Stomach (tissue), 9 donors: ENCODE measurements around the gene FRMPD4. TPM values are rescaled to one million over a fixed set of nuclear protein-coding genes. Genes with fewer than 3 reads are reported as not detected.

ENCODE experiments used
- DNase-seq, 2 donors: peaks; one replicate each; pipeline versions ENCODE4 v3.0.0 to v3.0.0-alpha.2; 2013 to 2019
- H3K27ac ChIP-seq, 5 donors: fragments of 200-600 bp in 4 of 5; sonication (generic) in 4 of 5; one replicate each; pipeline ENCODE4 v1.5.1; 2013 to 2019; ENCODE audit warnings: mild to moderate bottlenecking in 1 of 5, moderate library complexity in 1 of 5
- H3K27me3 ChIP-seq, 3 donors: fragments of 200-600 bp; sonication (generic); one replicate each; pipeline ENCODE4 v1.5.1; 2017 to 2019; ENCODE audit warnings: mixed run types in 1 of 3
- H3K36me3 ChIP-seq, 4 donors: fragments of 200-600 bp; sonication (generic); 1 replicate in 3 of 4; 2 replicates in 1 of 4; pipeline ENCODE4 v1.5.1; 2016 to 2019
- H3K4me1 ChIP-seq, 4 donors: fragments of 200-600 bp; sonication (generic); one replicate each; pipeline ENCODE4 v1.5.1; 2016 to 2019
- H3K4me3 ChIP-seq, 4 donors: fragments of 200-600 bp; sonication (generic) in 3 of 4; one replicate each; pipeline ENCODE4 v1.5.1; 2016 to 2019; ENCODE audit warnings: mild to moderate bottlenecking in 1 of 4
- H3K9me3 ChIP-seq, 4 donors: fragments of 200-600 bp; sonication (generic); one replicate each; pipeline ENCODE4 v1.5.1; 2016 to 2019
- EP300 ChIP-seq: sonication (generic); formaldehyde crosslinking; IDR thresholded peaks from one replicate; pipeline ENCODE4 v1.6.1; 2017; ENCODE audit warnings: antibody characterized with exemption
- POLR2A ChIP-seq, 4 donors: fragments of 450-650 bp; IDR thresholded peaks; one replicate each; pipeline ENCODE4 v1.6.1; 2016; ENCODE audit warnings: antibody characterized with exemption in 4 of 4, control low read depth in 2 of 4, mild to moderate bottlenecking in 1 of 4, moderate library complexity in 1 of 4
- POLR2AphosphoS5 ChIP-seq, 3 donors: sonication (generic); formaldehyde crosslinking; IDR thresholded peaks; one replicate each; pipeline ENCODE4 v1.6.1; 2016; ENCODE audit warnings: antibody characterized with exemption in 3 of 3
- WGBS, 5 donors: extraction: QIAGEN DNeasy Blood & Tissue Kit in 3 of 5; methylation state at CpG; one replicate each; pipeline versions ENCODE4 v1.1.5 to v1.1.7; 2013 to 2018; 5-methylcytosine and 5-hydroxymethylcytosine counted together
- intact Hi-C: fragments of 100-400 bp; cut with DNase I; formaldehyde crosslinking; loops from one replicate; pipeline ENCODE4 v1.15.1; 2023; ENCODE audit warnings: low total_unique reads
- polyA plus RNA-seq, 3 donors: library from polyadenylated mRNA; stranded (reverse); fragments of 200-250 nt; gene quantifications; one replicate each; pipeline ENCODE4 v1.2.3, GENCODE V29; 2013
- total RNA-seq, 5 donors: library from RNA; depleted of rRNA; stranded (reverse); fragments of >200 nt; gene quantifications; one replicate each; pipeline versions ENCODE4 v1.1.0 to v1.2.3, GENCODE V29; 2014 to 2016
- TF ChIP-seq, protein P1 (sequence below), 7 experiments: fragments of 450-650 bp in 4 of 7; fragments of 200-600 bp in 3 of 7; sonication (generic) in 3 of 7; IDR thresholded peaks; one replicate each; pipeline ENCODE4 v1.5.1; 2016 to 2019; ENCODE audit warnings: antibody characterized with exemption in 7 of 7, control low read depth in 2 of 7, mild to moderate bottlenecking in 1 of 7
- donor health status: healthy with polysubstance abuse.
- donor health status: Bipolar disorder and iron deficiency.
- donor health status: healthy.

The FRMPD4 gene
- total and polyA plus RNA-seq, 8 donors: 0.03 to 2.6 (median 0.55) TPM; not detected in 5

DNA sequence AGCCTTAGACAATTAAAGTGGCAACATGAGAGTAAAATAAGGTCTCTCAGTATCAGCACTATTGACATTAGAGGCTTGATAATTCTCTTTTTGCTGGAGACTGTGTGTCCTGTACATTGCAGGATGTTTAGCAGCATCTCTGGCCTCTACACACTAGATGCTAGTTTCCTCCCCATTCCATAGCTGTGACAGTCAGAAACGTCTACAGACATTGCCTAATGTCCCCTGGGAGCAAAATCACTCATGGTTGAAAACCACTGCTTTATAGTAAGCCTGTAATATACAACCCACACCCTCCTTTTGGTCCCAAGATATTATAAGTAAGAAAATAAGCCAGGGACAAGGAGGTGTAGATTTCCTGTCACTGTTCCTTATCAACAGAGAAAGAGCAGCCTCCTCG is 166.0 kb downstream of the FRMPD4 start:
- TF ChIP-seq, protein P1, sequence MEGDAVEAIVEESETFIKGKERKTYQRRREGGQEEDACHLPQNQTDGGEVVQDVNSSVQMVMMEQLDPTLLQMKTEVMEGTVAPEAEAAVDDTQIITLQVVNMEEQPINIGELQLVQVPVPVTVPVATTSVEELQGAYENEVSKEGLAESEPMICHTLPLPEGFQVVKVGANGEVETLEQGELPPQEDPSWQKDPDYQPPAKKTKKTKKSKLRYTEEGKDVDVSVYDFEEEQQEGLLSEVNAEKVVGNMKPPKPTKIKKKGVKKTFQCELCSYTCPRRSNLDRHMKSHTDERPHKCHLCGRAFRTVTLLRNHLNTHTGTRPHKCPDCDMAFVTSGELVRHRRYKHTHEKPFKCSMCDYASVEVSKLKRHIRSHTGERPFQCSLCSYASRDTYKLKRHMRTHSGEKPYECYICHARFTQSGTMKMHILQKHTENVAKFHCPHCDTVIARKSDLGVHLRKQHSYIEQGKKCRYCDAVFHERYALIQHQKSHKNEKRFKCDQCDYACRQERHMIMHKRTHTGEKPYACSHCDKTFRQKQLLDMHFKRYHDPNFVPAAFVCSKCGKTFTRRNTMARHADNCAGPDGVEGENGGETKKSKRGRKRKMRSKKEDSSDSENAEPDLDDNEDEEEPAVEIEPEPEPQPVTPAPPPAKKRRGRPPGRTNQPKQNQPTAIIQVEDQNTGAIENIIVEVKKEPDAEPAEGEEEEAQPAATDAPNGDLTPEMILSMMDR (IDR thresholded peaks at IDR 0.05): no peak
- TF ChIP-seq POLR2AphosphoS5 (IDR thresholded peaks at IDR 0.05) (no peak), EP300 (no peak), POLR2A (IDR thresholded peaks at IDR 0.05) (no peak)
- Histone ChIP-seq H3K27me3 (no peaks in the 10 kb centered on the region), H3K9me3 (no peaks in the 10 kb centered on the region), H3K36me3 (no peaks in the 10 kb centered on the region), H3K4me3 (no peak overlapping the region), H3K27ac (no peak overlapping the region), H3K4me1 (no peaks in the 10 kb centered on the region)
- whole genome bisulfite sequencing, 5 donors: 33 to 60% (median 45%) methylated on average over 2 of the region's 2 CpGs
- DNase-seq: no peak
- intact Hi-C loops: no loop called here

DNA sequence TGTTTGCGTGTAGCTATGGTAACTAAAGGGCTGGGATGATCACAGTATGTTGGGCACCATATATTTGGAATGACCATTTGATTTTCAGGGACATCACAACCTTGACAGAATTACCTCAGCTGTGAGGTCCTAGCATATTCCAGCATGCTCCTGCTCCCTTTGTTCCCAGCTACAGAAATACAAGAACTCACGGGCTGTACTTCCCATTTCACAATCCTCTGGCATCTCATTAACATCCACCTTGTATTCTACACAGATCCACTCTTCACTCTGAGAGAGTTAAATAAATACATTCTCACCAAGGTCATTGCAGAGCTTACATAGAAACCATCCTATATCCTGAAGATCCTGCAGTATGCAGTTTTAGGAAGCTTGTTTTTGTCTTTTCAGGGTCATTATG is 169.7 kb downstream of the FRMPD4 start:
- no peak overlapping the region for H3K4me3 ChIP-seq
- DNase-seq: no peak
- no peaks in the 10 kb centered on the region for H3K9me3 ChIP-seq
- intact Hi-C loops: no loop called here
- WGBS, 5 donors: 41 to 74% (median 58%) methylated on average over 2 of the region's 2 CpGs
- no peaks in the 10 kb centered on the region for H3K27me3 ChIP-seq
- H3K27ac ChIP-seq: no peak overlapping the region
- TF ChIP-seq POLR2A (IDR thresholded peaks at IDR 0.05): no peak
- no peak for TF ChIP-seq POLR2AphosphoS5 (IDR thresholded peaks at IDR 0.05)
- TF ChIP-seq, protein P1 (IDR thresholded peaks at IDR 0.05): no peak
- no peak for TF ChIP-seq EP300
- no peaks in the 10 kb centered on the region for H3K36me3 ChIP-seq
- no peaks in the 10 kb centered on the region for H3K4me1 ChIP-seq

DNA sequence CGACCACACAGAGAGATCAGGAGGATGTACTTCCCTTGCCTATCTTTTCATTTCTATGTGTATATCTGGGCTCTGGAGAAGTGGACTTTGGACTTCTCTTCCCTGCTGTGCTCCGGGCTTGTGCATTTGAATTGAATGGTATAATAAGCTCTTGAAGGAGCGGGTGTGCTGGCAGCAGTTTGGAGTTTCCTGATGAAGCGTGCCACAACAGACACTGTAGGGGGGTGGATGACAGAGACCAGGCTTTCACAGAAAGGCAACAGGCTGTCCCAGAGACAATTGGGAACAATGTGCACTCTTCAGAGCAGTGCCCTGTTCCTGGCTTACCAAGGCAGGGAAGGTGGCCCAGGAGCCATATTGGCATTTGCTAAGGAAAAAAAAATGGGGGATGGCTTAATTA is 170.1 kb downstream of the FRMPD4 start:
- intact Hi-C loops: no loop called here
- no peak for TF ChIP-seq POLR2AphosphoS5 (IDR thresholded peaks at IDR 0.05)
- TF ChIP-seq, protein P1 (IDR thresholded peaks at IDR 0.05): no peak
- TF ChIP-seq POLR2A (IDR thresholded peaks at IDR 0.05): no peak
- TF ChIP-seq EP300: no peak
- DNase-seq: no peak
- Histone ChIP-seq H3K4me3 (no peak overlapping the region), H3K4me1 (no peaks in the 10 kb centered on the region), H3K9me3 (no peaks in the 10 kb centered on the region), H3K27me3 (no peaks in the 10 kb centered on the region), H3K27ac (no peak overlapping the region), H3K36me3 (no peaks in the 10 kb centered on the region)
- WGBS, 5 donors: 37 to 74% (median 49%) methylated on average over 4 of the region's 4 CpGs

DNA sequence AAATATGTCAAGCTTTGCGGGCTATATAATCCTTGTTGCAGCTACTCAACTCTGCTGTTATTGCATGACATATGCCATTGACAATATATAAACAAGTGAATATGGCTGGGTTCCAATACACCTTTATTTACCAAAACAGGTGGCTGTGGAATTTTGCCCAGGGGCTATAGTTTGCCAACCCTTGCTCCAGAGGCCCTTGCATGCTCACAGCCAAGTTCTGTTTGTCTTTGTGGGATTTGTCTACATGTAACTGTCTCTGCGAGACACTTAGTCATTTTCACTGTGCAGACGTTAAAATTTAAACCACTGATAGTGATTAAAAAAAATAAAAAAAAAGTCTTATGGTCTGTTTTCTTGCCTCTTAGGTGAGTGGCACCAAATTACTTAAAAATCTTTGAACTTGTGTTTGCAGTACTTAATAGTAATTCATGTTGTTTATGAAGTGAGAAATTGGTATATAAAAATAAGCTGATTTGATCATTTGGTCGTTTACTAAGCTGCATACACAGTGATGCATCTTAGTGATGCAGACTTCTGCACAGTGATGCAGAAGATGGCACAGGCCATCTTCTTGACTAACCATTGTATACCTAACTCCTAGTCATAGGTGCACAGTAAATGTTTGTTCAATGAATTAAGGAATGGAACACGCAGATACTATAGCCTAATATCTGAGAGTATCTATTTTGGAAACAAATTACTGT is 170.9 kb downstream of the FRMPD4 start:
- H3K9me3 ChIP-seq: no peaks in the 10 kb centered on the region
- DNase-seq: no peak
- H3K4me3 ChIP-seq: no peak overlapping the region
- intact Hi-C loops: no loop called here
- H3K27ac ChIP-seq: no peak overlapping the region
- no peaks in the 10 kb centered on the region for H3K36me3 ChIP-seq
- 39 to 49% (median 47%) methylated on average over 5 of the region's 5 CpGs for WGBS, 5 donors
- TF ChIP-seq EP300: no peak
- TF ChIP-seq, protein P1 (IDR thresholded peaks at IDR 0.05): no peak
- no peak for TF ChIP-seq POLR2A (IDR thresholded peaks at IDR 0.05)
- TF ChIP-seq POLR2AphosphoS5 (IDR thresholded peaks at IDR 0.05): no peak
- H3K4me1 ChIP-seq: no peaks in the 10 kb centered on the region
- no peaks in the 10 kb centered on the region for H3K27me3 ChIP-seq
